AG04449 (cell line): ENCODE measurements around the gene RPL7A.

Experiments
- CTCF ChIA-PET: fragments of 350-600 bp; formaldehyde crosslinking; extraction: SDS; loops from one replicate; lab custom pipeline; 2021; ENCODE audit warnings: antibody characterized with exemption; lab: Yijun Ruan, JAX
- POLR2A ChIA-PET: fragments of 400-600, 350-600 bp; formaldehyde crosslinking; extraction: SDS; loops from one replicate; lab custom pipeline; 2020; ENCODE audit warnings: antibody characterized with exemption, inconsistent platforms; lab: Yijun Ruan, JAX
- DNase-seq: peaks from one replicate; pipeline ENCODE4 v3.0.0-alpha.2; 2010; ENCODE audit warnings: low read depth, low spot score
- H3K4me3 ChIP-seq: 2 replicates; pipeline ENCODE4 v1.5.1; 2011; ENCODE audit warnings: low read depth, mild to moderate bottlenecking, control low read depth, low read length
- TF ChIP-seq, protein P1 (sequence below): IDR thresholded peaks from one replicate; pipeline ENCODE4 v1.5.1; 2011; ENCODE audit warnings: mild to moderate bottlenecking, moderate library complexity, low read length, control low read depth, inconsistent platforms; ENCODE audit not compliant: insufficient read depth; ENCODE audit errors: missing control alignments

The RPL7A gene

DNA sequence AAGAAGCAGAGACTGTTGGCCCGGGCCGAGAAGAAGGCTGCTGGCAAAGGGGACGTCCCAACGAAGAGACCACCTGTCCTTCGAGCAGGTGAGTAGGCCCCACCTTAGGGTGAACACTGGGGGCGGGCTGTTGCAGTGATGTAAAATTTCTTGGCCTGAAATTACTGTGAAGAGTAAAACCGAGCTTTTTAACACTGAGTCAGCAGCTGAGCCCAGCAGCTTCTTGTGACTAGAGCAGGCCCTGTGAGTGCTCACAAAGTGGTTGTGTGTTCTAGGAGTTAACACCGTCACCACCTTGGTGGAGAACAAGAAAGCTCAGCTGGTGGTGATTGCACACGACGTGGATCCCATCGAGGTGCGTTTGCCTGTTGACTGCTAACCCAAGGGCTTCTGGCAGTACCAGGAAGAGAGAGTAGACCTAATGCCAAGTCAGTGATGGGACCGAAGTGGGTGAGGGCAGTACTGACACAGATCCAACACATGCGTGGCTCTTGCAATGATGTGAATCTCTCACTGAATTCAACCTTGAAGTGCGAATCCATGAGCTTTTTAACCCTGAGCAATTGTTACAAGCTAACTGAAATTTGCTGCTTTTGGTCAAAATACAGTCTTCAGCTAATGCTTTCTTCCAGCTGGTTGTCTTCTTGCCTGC is 2.1 kb downstream of the RPL7A start:
- CTCF ChIA-PET, result interaction anchor here (0.9 to 1.2 kb wide), 5 partner anchors 9 to 169 kb away, joined by 3 read pairs; no protein-coding TSS in a partner anchor
- H3K4me3 ChIP-seq, result peak overlapping the region; percentile 25
- POLR2A ChIA-PET, result interaction anchor here (0.7 to 0.9 kb wide), 2 partner anchors 20 to 135 kb away, joined by 3 to 4 read pairs; no protein-coding TSS in a partner anchor
- DNase-seq, result no peak
- TF ChIP-seq, protein P1, sequence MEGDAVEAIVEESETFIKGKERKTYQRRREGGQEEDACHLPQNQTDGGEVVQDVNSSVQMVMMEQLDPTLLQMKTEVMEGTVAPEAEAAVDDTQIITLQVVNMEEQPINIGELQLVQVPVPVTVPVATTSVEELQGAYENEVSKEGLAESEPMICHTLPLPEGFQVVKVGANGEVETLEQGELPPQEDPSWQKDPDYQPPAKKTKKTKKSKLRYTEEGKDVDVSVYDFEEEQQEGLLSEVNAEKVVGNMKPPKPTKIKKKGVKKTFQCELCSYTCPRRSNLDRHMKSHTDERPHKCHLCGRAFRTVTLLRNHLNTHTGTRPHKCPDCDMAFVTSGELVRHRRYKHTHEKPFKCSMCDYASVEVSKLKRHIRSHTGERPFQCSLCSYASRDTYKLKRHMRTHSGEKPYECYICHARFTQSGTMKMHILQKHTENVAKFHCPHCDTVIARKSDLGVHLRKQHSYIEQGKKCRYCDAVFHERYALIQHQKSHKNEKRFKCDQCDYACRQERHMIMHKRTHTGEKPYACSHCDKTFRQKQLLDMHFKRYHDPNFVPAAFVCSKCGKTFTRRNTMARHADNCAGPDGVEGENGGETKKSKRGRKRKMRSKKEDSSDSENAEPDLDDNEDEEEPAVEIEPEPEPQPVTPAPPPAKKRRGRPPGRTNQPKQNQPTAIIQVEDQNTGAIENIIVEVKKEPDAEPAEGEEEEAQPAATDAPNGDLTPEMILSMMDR, result no peak

DNA sequence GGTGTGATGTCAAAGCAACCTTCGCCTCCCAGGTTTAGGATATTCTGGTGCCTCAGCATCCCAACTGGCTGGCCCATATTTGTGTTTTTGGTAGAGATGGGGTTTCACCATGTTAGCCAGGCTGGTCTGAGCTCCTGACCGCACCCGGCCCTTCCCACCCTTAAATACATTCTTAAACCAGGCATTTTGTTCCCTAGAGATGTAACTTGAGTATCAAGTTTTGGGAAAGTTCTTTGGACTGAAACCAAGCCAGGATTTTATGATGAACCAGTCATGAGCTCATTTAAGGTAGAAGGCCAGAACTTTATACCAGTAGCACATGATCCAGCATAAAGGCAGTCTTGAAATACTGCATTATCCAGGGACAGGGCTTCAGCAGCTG is 3.5 kb downstream of the RPL7A start:
- CTCF ChIA-PET, result interaction anchor here (0.6 to 1.7 kb wide), 5 partner anchors 8 to 208 kb away, joined by 3 to 8 read pairs (median 3); no protein-coding TSS in a partner anchor

DNA sequence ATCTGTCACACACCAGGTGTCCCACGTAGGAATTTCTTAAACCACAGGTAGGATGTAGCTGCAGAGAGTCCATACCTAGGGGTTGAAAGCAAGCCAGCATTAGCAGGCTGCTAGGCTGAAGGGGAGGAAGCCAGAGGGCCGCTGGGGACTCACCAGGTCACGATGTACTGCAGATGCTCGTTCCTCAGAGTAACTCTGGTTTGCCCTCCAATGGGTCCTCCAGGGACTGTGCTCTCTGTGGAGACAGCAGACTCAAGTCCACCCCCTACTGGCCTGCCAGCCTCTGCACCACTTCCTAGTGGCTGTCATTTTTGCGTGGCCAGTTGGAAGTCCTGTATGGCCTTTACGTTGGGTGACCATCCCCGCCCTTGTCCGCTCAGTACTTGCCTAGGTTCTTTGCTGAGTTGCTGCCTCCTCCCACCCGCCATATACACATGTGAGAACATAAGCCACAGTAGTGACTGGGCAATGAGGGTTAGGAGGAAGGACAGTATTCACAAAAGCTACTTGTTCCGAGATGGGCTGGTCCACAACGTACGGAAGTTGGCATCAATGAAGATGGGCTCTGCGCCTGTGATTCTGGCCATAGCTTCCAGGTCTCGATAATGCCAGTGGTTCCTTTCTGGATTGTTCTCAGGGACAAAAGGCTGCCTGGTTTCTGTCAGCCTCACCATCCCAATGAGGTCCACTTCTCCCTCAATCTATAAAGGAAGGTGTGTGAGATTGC is 4.1 kb downstream of the RPL7A start:
- POLR2A ChIA-PET, result interaction anchor here (0.9 kb wide), 2 partner anchors 8 to 12 kb away, joined by 3 read pairs; no protein-coding TSS in a partner anchor
- CTCF ChIA-PET, result interaction anchor here (1.7 kb wide), 1 partner anchor 22 kb away, joined by 8 read pairs; no protein-coding TSS in a partner anchor
- H3K4me3 ChIP-seq, result no peak overlapping the region
- DNase-seq, result no peak
- TF ChIP-seq, protein P1, result peak; percentile 75

More for the DNA sequence above, 3.5 kb downstream of the RPL7A start:
- POLR2A ChIA-PET, result interaction anchor here (0.9 kb wide), 2 partner anchors 9 to 12 kb away, joined by 3 read pairs; no protein-coding TSS in a partner anchor
- no peak for DNase-seq
- H3K4me3 ChIP-seq, result no peak overlapping the region
- TF ChIP-seq, protein P1, result no peak

DNA sequence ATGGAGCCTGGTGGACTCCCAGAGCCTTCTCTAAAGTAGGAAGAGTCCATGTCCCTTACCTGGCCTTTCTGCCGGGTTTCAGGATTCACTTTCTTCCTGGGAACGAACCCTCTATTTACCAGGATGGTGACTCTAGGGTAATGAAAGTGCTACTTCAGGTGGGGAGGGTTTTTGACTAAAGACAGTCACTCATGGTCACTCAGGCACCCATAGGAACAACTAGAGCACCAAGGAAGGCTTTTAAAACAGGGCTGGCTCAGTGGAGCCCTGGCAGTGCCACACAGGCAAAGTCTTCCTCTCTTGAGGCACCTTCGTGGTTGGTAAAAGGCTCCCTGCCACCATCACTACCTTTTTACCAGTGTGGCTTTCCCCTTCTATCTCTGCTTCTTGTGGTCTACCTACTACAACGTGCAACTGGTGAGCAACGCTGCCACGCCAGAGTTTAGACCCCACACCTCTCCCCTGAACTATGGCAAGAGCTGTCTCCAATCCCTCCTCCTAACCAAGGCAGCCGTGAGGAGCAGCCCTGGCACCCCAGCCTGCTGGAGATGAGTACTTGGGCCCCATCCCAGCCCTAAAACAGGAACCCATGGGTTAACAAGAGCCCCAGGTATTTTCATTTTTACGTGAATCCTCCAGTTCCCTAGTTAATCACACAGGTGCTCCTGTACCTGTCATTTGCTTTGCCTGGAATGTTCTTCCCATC is 4.8 kb downstream of the RPL7A start:
- ChIA-PET POLR2A (interaction anchor here (0.9 kb wide), 1 partner anchor 10 kb away, joined by 5 read pairs; no protein-coding TSS in a partner anchor), CTCF (interaction anchor here (0.9 kb wide), 1 partner anchor 172 kb away, joined by 3 read pairs; no protein-coding TSS in a partner anchor)
- H3K4me3 ChIP-seq, result no peak overlapping the region
- no peak for DNase-seq
- TF ChIP-seq, protein P1, result no peak

DNA sequence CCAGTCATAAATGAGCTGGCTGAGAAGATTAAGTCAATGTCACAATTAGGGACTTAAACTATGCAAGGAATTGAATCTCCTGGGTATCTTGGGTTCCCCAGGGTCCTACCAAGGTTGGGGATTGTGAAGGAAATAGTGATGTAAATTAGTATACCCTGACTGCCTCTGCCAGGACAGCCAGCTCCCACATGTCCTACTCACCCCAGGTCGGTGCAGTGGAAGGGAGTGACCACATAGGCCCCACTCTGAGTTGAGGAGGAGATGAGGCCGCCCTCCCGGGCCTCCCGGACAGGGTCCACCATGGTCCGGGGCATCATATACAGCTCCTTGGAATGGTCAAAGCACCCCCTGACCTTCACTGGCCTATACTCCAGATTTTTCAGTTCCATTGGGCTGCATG is 5.5 kb downstream of the RPL7A start:
- CTCF ChIA-PET, result interaction anchor here (0.9 kb wide), 1 partner anchor 173 kb away, joined by 3 read pairs; no protein-coding TSS in a partner anchor
- TF ChIP-seq, protein P1, result no peak
- POLR2A ChIA-PET, result interaction anchor here (0.9 kb wide), 1 partner anchor 9 kb away, joined by 5 read pairs; no protein-coding TSS in a partner anchor
- no peak overlapping the region for H3K4me3 ChIP-seq
- no peak for DNase-seq
